Uterus (tissue), 2 donors: ENCODE data around the gene SLC30A7.

Experiments
- POLR2A ChIP-seq, 2 donors: fragments of 450-650 bp; IDR thresholded peaks; one replicate each; pipeline ENCODE4 v1.6.1; 2016; ENCODE audit warnings: antibody characterized with exemption in 2 of 2, mild to moderate bottlenecking in 1 of 2, moderate library complexity in 1 of 2
- TF ChIP-seq, protein P1 (sequence below), 4 experiments: fragments of 200-600 bp in 2 of 4; fragments of 450-650 bp in 2 of 4; sonication (generic) in 2 of 4; IDR thresholded peaks; one replicate each; pipeline ENCODE4 v1.5.1; 2016 to 2019; ENCODE audit warnings: antibody characterized with exemption in 4 of 4, mild to moderate bottlenecking in 2 of 4, moderate library complexity in 1 of 4

DNA sequence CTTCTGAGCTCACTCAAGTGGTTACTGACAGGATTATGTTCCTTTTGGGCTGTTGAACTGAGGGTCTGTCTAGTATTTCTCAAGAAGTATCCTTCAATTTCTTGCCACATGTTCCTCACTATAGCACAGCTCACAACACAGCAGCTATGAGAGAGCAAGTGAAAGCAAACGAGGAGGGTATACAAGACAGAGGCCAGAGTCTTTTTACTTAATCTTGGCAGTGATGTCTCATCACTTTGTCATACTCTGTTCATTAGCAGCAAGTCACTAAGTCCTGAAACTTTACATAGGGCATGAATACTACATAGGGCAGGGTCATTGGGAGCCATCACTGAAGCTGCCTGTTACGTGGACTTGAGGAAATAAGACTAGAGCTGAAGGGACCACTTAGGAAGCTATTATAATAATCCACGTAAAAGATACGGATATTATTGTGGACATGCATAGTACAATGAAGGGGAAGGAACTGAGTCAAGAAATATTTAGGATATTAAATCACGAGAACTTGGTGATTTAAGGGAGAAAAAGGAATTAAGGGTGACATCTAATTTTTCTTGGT lies 63.7 kb downstream of the SLC30A7 start:
- TF ChIP-seq, protein P1, sequence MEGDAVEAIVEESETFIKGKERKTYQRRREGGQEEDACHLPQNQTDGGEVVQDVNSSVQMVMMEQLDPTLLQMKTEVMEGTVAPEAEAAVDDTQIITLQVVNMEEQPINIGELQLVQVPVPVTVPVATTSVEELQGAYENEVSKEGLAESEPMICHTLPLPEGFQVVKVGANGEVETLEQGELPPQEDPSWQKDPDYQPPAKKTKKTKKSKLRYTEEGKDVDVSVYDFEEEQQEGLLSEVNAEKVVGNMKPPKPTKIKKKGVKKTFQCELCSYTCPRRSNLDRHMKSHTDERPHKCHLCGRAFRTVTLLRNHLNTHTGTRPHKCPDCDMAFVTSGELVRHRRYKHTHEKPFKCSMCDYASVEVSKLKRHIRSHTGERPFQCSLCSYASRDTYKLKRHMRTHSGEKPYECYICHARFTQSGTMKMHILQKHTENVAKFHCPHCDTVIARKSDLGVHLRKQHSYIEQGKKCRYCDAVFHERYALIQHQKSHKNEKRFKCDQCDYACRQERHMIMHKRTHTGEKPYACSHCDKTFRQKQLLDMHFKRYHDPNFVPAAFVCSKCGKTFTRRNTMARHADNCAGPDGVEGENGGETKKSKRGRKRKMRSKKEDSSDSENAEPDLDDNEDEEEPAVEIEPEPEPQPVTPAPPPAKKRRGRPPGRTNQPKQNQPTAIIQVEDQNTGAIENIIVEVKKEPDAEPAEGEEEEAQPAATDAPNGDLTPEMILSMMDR (IDR thresholded peaks at IDR 0.05), result no peak
- no peak for TF ChIP-seq POLR2A (IDR thresholded peaks at IDR 0.05)
